Measurements from ENCODE around the gene MXRA7.

GRCh38 chr17:76682296-76682695 is 28.5 kb downstream of the MXRA7 start:
- no peak for TF ChIP-seq POLR2A (IDR thresholded peaks at IDR 0.05)
- TF ChIP-seq, protein P1, sequence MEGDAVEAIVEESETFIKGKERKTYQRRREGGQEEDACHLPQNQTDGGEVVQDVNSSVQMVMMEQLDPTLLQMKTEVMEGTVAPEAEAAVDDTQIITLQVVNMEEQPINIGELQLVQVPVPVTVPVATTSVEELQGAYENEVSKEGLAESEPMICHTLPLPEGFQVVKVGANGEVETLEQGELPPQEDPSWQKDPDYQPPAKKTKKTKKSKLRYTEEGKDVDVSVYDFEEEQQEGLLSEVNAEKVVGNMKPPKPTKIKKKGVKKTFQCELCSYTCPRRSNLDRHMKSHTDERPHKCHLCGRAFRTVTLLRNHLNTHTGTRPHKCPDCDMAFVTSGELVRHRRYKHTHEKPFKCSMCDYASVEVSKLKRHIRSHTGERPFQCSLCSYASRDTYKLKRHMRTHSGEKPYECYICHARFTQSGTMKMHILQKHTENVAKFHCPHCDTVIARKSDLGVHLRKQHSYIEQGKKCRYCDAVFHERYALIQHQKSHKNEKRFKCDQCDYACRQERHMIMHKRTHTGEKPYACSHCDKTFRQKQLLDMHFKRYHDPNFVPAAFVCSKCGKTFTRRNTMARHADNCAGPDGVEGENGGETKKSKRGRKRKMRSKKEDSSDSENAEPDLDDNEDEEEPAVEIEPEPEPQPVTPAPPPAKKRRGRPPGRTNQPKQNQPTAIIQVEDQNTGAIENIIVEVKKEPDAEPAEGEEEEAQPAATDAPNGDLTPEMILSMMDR (IDR thresholded peaks at IDR 0.05) = no peak
- TF ChIP-seq EP300 (IDR thresholded peaks at IDR 0.05) = no peak
